Bone marrow (tissue), 2 donors: ENCODE measurements around the gene GGTLC3.
"Not testable (repeated sequence)": the region's sequence is repeated elsewhere in the genome, so short reads cannot be mapped to it uniquely, and the experiment has no call there.

ENCODE experiments used
- DNase-seq, 2 donors: peaks; one replicate each; lab custom pipeline; 2025; lab: John Stamatoyannopoulos, UW

The GGTLC3 gene

GRCh38 chr22:18518061-18518460, at the start of gene GGTLC3:
Gene GGTLC3, minus strand, starts transcription at chr22:18518161. Its CDS starts 264 bp downstream, at chr22:18517897.
- DNase-seq = not testable (repeated sequence)

DNA sequence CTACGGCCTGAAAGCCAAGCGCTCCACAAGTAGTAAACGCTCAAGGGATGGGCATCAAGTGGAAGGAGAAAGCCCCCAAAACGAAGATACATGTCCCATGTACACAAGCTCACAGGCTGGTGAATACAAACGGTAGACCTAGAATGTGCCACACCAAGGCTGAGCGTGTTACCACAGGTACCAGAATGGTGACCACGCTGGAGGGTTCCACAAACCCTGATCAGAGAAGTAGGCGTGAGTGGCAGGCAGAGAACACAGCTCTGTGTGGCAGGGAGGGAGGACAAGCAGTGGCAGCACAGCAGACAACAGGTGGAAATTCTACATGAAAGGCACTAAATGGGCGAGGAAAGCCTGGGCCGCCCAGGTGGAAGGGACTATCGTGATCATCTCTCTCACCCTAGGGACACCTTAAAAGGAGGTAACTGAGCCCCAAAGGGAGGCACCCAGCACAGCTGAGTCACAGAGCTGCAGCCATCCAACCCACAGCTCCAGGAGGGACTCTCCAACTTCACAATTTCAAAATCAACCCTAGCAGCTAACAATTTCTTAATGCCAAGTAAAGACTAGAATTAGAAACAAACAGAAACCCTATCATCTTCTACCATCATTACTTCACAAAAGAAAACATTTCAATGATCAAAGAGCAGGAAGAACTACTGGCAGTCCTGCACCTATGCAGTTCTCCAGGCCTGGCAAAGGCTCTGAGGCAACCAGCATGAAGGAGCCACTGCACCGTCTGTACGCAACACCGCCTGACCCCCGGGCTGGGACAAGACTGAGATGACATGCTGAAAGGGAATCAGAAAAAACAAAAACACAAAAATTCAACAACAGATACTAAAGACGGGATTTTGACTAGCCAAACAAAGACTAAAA, 42.4 kb upstream of the GGTLC3 start:
- DNase-seq = not testable (repeated sequence)

DNA sequence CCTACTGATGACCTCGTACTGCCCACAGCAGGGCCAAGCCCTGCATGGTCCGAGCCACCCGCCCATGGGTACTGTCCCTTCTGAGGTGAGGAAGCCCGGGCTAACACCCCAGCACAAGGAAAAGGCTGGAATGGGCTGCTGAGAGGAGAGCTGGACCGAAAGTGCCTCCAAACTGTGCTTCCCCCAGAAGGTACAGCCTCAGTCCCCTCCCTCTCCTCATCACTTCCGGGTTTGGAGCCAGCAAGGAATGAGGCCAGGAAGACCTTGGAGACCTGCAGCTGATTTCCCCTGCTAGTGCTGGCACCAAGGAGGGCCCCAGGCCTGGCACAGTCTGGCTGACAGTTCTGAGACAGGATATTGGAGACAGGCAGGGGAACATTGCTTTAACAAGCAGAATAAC, 41.0 kb upstream of the GGTLC3 start:
- not testable (repeated sequence) for DNase-seq

DNA sequence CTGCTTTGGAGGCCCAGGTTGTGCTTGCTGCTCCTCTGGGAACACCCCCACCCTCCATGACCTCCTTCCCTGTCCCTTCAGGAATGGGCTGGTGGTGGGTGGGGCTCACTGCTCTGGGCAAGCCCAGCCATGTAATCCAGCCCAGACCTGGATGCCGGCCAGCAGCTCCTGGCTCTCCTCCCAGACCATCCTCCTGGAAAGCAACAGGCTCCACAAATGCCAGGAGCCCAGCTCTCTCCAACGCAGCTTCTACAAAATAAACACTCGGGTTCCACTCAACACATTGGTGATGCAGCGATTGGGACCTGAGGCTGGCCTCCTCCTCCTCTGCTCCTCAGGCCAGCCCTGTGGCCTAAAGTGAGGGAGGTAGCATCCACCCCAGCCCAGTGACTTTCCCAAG, 40.6 kb upstream of the GGTLC3 start:
- DNase-seq = not testable (repeated sequence)

GRCh38 chr22:18554280-18555256, 36.6 kb upstream of the GGTLC3 start:
- not testable (repeated sequence) for DNase-seq

- not testable (repeated sequence) for DNase-seq
These were observed 35.1 kb upstream of the GGTLC3 start for GRCh38 chr22:18552839-18553597.

GRCh38 chr22:18551046-18551445, 33.1 kb upstream of the GGTLC3 start:
- not testable (repeated sequence) for DNase-seq

DNA sequence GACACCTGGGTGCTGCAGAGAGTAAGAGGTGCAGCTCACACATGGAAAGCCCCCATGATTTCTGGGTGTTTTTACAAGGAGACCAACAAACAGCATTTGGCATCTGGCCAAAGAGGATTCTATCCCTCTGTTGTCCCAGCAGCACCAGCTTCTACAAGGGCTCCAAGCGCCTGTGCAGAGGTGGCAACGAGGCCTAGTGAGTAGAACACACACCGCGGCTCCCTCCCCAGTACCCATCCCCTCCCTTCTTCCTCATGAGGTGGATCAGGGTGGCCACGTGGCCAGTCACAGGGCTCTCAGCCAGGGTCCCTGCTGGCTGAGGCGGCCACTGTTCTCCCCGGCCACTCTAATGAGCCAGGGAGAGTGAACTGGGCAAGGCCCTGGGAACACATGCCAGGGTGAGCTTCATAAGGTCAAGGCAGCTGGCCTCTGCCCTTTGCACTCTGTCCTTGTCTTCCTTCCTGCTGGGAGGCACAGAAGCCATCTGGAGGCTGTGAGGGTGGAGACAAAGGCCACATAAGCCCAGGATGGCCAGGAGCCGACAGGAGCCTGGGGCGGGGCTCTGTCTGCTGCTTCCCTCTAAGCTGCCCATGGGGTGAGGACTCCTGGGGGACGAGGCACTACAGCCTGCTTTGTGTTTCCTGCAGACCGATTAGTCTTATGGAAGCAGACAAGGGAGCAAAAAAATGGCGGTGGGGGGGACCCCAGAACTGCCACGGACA, 31.7 kb upstream of the GGTLC3 start:
- DNase-seq = not testable (repeated sequence)

DNA sequence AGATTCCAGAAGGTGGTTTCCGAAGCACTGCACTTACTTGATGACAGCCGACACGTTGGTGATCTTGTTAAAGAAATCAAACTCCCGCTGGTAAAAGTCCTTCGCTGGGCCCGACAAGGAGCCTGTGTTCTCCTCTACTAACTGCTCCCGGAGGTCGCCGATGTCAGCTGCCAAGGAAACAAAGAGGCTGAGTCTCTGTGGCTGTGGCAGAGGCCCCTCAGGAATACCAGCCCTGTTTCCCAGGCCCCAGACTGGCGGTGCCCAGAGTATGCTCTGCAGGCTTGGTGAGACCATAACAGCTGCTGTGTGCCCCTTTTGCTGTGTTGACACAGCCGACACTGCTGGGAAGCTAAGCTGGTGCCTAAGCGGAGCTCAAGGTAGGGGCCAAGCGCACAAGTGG, 26.7 kb upstream of the GGTLC3 start:
- not testable (repeated sequence) for DNase-seq

- DNase-seq = not testable (repeated sequence)
These were observed 25.4 kb upstream of the GGTLC3 start for GRCh38 chr22:18543400-18543799.

DNA sequence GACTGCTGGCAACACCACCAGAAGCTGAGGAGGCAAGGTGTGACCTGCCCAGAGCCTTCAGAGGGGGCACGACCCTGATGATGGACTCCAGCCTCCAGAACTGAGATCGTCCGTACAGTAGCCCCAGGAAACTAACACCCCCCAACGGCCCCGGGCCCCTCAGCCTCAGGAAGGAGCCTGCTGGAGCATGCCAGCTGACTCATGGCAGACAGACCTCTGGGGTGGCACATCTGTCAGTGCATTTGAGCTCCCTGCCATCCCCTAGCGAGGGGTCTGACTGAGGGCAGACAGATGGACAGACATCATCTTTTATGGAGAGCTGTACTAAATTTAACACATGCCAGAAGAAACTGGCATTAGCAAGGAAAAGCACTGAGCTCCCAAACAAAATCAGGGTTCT, 22.0 kb upstream of the GGTLC3 start:
- not testable (repeated sequence) for DNase-seq

- not testable (repeated sequence) for DNase-seq
These were observed 16.4 kb upstream of the GGTLC3 start for GRCh38 chr22:18534315-18534714.

GRCh38 chr22:18533633-18534032, 15.7 kb upstream of the GGTLC3 start:
- DNase-seq = not testable (repeated sequence)

- DNase-seq = not testable (repeated sequence)
These were observed 11.6 kb upstream of the GGTLC3 start for GRCh38 chr22:18529416-18530145.

GRCh38 chr22:18528597-18529415, 10.8 kb upstream of the GGTLC3 start:
- not testable (repeated sequence) for DNase-seq

GRCh38 chr22:18527752-18528596, 10.0 kb upstream of the GGTLC3 start, which contains the start of gene TMEM191B:
Gene TMEM191B, plus strand, starts transcription at chr22:18527802. Its CDS starts 179 bp downstream, at chr22:18527981.
- not testable (repeated sequence) for DNase-seq

- not testable (repeated sequence) for DNase-seq
These were observed 5.4 kb upstream of the GGTLC3 start for GRCh38 chr22:18523328-18523727.

DNA sequence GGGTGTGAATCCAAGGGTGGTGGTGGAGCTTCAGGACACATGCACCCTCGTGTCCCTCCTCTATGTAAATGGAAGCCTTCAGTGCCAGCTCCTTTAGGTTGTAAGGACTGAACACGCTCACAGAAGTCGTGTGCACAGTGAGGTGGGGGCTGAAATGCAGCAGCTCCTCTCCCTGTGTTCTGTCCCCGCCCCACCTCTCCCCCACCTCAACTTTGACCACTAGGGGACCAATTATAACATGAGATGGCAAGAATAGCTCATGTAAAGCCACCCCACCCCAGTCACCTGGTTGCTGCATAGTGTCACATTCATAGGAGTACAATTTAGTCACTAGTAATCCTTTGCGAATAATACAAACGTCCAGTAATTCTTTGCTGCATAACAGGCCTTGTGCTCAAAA, 4.8 kb upstream of the GGTLC3 start:
- not testable (repeated sequence) for DNase-seq
